ENCODE results near the gene IGFBP2. TPM values are rescaled to one million over a fixed set of nuclear protein-coding genes. Genes with fewer than 3 reads are reported as not detected.

Gene IGFBP2
- total and polyA plus RNA-seq, 2 of the 13 experiments (the other 11 are each of a cell fraction or from before 2014, with no cell fraction given), result 2.0 to 5.8 TPM

- TF ChIP-seq KDM4B (CRISPR knock-in tag; IDR thresholded peaks at IDR 0.05), result no peak
- no peak for TF ChIP-seq U2AF2 (IDR thresholded peaks at IDR 0.05; ENCODE audit: low read depth, low read length)
- TF ChIP-seq, protein P1, sequence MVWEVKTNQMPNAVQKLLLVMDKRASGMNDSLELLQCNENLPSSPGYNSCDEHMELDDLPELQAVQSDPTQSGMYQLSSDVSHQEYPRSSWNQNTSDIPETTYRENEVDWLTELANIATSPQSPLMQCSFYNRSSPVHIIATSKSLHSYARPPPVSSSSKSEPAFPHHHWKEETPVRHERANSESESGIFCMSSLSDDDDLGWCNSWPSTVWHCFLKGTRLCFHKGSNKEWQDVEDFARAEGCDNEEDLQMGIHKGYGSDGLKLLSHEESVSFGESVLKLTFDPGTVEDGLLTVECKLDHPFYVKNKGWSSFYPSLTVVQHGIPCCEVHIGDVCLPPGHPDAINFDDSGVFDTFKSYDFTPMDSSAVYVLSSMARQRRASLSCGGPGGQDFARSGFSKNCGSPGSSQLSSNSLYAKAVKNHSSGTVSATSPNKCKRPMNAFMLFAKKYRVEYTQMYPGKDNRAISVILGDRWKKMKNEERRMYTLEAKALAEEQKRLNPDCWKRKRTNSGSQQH (CRISPR knock-in tag; IDR thresholded peaks at IDR 0.05; ENCODE audit: low read depth), result no peak
- 0 out of 3 replicates have a peak, but pooled peaks have one; percentile 30 for TF ChIP-seq MXI1 (IDR thresholded peaks at IDR 0.05; ENCODE audit: borderline replicate concordance, low read depth, low read length)
- TF ChIP-seq, protein P2, sequence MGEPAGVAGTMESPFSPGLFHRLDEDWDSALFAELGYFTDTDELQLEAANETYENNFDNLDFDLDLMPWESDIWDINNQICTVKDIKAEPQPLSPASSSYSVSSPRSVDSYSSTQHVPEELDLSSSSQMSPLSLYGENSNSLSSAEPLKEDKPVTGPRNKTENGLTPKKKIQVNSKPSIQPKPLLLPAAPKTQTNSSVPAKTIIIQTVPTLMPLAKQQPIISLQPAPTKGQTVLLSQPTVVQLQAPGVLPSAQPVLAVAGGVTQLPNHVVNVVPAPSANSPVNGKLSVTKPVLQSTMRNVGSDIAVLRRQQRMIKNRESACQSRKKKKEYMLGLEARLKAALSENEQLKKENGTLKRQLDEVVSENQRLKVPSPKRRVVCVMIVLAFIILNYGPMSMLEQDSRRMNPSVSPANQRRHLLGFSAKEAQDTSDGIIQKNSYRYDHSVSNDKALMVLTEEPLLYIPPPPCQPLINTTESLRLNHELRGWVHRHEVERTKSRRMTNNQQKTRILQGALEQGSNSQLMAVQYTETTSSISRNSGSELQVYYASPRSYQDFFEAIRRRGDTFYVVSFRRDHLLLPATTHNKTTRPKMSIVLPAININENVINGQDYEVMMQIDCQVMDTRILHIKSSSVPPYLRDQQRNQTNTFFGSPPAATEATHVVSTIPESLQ (CRISPR knock-in tag; conservative IDR thresholded peaks at IDR 0.05), result no peak
- no peak for TF ChIP-seq ATM (IDR thresholded peaks at IDR 0.05; ENCODE audit: borderline replicate concordance)
- no peak for TF ChIP-seq ZC3H13 (CRISPR knock-in tag; IDR thresholded peaks at IDR 0.05)
- TF ChIP-seq ZNF816 (CRISPR knock-in tag; IDR thresholded peaks at IDR 0.05; ENCODE audit: borderline replicate concordance), result no peak
- peak; percentile 88; the same call in 1 of the 2 replicates for TF ChIP-seq HIC2 (CRISPR knock-in tag; IDR thresholded peaks at IDR 0.05; ENCODE audit: low read depth)
- TF ChIP-seq MIER3 (CRISPR knock-in tag; IDR thresholded peaks at IDR 0.05; ENCODE audit: borderline replicate concordance), result 0 out of 2 replicates have a peak, but pooled peaks have one; percentile 34
- TF ChIP-seq ZNF503 (CRISPR knock-in tag; IDR thresholded peaks at IDR 0.05), result no peak; the same call in 1 of the 2 replicates
- no peak for TF ChIP-seq SNAI1 (CRISPR knock-in tag; IDR thresholded peaks at IDR 0.05; ENCODE audit: borderline replicate concordance)
- TF ChIP-seq ZNF562 (CRISPR knock-in tag; IDR thresholded peaks at IDR 0.05; ENCODE audit: borderline replicate concordance), result no peak
- peak; percentile 26; the same call in 1 of the 2 replicates for TF ChIP-seq SSRP1 (CRISPR knock-in tag; IDR thresholded peaks at IDR 0.05)
- TF ChIP-seq ZNF619 (CRISPR knock-in tag; IDR thresholded peaks at IDR 0.05), result no peak
- no peak for TF ChIP-seq HDAC6 (IDR thresholded peaks at IDR 0.05; ENCODE audit: low read depth, low read length)
- TF ChIP-seq XRCC5 (optimal IDR thresholded peaks at IDR 0.05; ENCODE audit: low read length), result no peak
- TF ChIP-seq SYNCRIP (IDR thresholded peaks at IDR 0.05; ENCODE audit: insufficient read depth, low read depth, low read length), result no peak
- peak; percentile 18; the same call in 1 of the 2 replicates for TF ChIP-seq STAG1 (CRISPR knock-in tag; IDR thresholded peaks at IDR 0.05)
- no peak for TF ChIP-seq PTBP1 (IDR thresholded peaks at IDR 0.05; ENCODE audit: low read depth, low read length, poor library complexity, severe bottlenecking)
- TF ChIP-seq MED13 (CRISPR knock-in tag; IDR thresholded peaks at IDR 0.05), result no peak
- TF ChIP-seq KMT2B (CRISPR knock-in tag; IDR thresholded peaks at IDR 0.05), result no peak
These were observed 17.7 kb upstream of the IGFBP2 start (continued) for GRCh38 chr2:216615298-216616082.
